ENCODE data around the gene KCNH3.
"Not testable (repeated sequence)": the region's sequence is repeated elsewhere in the genome, so short reads cannot be mapped to it uniquely, and the experiment has no call there.

KCNH3 gene

DNA sequence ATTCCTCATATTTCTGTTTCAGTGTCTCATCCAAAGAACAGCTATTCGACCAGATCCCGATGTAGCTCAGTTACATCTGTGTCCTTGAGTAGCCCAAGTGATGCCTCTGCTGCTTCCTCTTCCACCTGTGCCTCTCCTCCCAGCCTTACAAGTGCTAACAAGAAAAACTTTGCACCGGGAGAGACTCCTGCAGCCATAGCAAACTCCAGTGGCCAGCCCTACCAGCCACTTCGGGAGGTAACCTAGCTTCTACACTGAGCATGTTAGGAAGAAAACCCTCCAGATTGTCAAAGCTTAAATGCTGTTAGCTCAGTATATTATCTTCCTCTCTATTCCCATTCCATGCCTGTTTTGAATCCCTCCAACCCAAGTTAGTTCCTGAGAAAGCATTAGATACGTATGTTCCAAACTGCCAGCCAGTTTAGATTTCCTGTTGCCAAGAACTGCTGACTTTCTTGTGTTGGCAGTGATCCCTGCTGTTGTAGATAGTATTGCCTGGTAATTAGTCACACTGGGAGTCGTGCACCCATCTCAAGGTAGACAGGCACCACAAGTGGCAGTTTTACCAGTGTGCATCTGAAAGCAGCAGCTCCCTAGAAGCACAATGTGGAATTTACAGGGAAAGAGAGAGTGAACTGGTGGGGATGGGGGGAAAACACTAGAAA is 14.0 kb upstream of the KCNH3 start:
- no peak for DNase-seq (ENCODE audit: extremely low read depth in 1 of 2, low read depth in 1 of 2)

DNA sequence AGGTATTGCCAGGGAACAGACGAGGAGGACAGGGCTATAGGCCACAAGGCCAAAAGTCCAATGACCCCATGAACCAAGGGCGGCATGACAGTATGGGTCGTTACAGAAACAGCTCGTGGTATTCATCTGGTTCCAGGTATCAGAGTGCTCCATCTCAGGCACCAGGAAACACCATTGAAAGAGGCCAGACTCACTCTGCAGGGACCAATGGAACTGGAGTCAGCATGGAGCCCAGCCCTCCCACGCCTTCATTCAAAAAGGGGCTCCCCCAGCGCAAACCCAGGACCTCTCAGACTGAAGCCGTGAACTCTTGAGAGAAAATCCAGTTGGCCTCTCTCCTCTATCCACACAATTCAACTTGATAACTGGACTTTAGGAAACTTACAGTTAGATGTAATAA is 12.9 kb upstream of the KCNH3 start:
- no peak for DNase-seq (ENCODE audit: extremely low read depth in 1 of 2, low read depth in 1 of 2)

DNA sequence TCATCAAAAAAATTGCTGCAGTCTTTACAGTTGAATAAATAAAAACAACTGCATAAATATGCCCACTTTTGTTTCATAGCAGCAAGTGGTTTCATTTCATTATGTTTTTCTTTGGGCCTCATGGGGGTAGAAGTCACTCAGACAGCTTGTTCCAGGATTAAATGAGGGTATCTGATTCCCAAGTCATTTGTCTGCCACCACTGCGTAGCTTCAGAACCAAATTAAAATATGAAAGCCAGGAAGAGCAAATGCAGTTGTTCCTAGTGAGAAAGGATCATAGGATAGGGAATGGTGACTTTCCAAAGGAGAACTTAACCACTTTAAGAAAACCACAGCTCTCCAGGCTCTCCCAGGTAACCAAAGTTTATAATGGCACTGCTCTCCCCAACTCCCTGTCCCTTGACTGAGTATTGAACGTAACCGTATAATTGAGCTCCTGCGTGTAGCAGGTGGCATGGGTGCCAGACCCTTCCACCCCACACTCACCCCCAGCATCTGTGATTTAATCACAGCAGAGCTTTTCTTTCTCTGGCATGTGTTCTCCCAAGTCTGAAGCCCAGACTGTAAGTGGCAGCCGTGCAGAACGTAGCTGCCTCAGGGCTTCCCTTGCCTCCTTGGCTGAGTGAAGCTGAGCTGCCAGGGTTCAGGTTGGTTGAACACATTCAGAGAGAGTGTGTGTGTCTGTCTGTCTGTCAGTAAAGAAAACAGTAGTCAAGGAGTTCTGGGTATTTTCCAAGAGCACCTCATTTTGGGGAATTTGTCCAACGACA is 11.3 kb upstream of the KCNH3 start:
- DNase-seq (ENCODE audit: extremely low read depth in 1 of 2, low read depth in 1 of 2) = no peak

DNA sequence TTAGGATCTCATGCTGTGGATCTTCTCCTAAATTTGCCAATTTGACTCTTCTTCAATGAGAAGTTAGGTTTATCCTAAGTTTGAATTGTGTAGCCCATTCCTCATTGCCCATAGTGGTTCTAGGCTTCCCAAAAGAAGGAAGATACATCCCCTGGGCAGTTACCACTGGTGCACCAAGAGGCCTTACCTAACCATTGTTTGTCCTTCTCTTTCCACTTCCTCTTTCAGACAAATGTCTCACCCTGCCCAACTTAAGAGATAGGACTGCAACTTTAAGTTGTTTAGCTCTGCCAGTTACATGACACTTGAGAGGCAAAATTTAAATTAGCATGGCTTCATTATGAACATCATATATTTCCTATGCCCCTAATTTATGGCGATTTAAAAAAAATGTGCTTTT is 9.4 kb upstream of the KCNH3 start:
- DNase-seq (ENCODE audit: extremely low read depth in 1 of 2, low read depth in 1 of 2) = no peak

GRCh38 chr12:49531745-49532144 is 7.1 kb upstream of the KCNH3 start:
- DNase-seq (ENCODE audit: extremely low read depth in 1 of 2, low read depth in 1 of 2) = no peak

GRCh38 chr12:49533331-49533730 is 5.5 kb upstream of the KCNH3 start:
- no peak for DNase-seq (ENCODE audit: extremely low read depth in 1 of 2, low read depth in 1 of 2)

GRCh38 chr12:49534122-49534521 is 4.7 kb upstream of the KCNH3 start:
- DNase-seq (ENCODE audit: extremely low read depth in 1 of 2, low read depth in 1 of 2) = not testable (repeated sequence)

- no peak for DNase-seq (ENCODE audit: extremely low read depth in 1 of 2, low read depth in 1 of 2)
Measured at GRCh38 chr12:49534731-49535278, 4.0 kb upstream of the KCNH3 start.

GRCh38 chr12:49535921-49536525 is 2.8 kb upstream of the KCNH3 start:
- no peak for DNase-seq (ENCODE audit: extremely low read depth in 1 of 2, low read depth in 1 of 2)

- DNase-seq (ENCODE audit: extremely low read depth in 1 of 2, low read depth in 1 of 2) = no peak
Measured at GRCh38 chr12:49536526-49537071, 2.2 kb upstream of the KCNH3 start.

GRCh38 chr12:49537231-49537751 is 1.5 kb upstream of the KCNH3 start:
- no peak for DNase-seq (ENCODE audit: extremely low read depth in 1 of 2, low read depth in 1 of 2)

GRCh38 chr12:49537752-49538509 is 899 bp upstream of the KCNH3 start:
- no peak for DNase-seq (ENCODE audit: extremely low read depth in 1 of 2, low read depth in 1 of 2)

- DNase-seq (ENCODE audit: extremely low read depth in 1 of 2, low read depth in 1 of 2) = no peak
Measured at GRCh38 chr12:49539406-49540228, 787 bp downstream of the KCNH3 start.

DNA sequence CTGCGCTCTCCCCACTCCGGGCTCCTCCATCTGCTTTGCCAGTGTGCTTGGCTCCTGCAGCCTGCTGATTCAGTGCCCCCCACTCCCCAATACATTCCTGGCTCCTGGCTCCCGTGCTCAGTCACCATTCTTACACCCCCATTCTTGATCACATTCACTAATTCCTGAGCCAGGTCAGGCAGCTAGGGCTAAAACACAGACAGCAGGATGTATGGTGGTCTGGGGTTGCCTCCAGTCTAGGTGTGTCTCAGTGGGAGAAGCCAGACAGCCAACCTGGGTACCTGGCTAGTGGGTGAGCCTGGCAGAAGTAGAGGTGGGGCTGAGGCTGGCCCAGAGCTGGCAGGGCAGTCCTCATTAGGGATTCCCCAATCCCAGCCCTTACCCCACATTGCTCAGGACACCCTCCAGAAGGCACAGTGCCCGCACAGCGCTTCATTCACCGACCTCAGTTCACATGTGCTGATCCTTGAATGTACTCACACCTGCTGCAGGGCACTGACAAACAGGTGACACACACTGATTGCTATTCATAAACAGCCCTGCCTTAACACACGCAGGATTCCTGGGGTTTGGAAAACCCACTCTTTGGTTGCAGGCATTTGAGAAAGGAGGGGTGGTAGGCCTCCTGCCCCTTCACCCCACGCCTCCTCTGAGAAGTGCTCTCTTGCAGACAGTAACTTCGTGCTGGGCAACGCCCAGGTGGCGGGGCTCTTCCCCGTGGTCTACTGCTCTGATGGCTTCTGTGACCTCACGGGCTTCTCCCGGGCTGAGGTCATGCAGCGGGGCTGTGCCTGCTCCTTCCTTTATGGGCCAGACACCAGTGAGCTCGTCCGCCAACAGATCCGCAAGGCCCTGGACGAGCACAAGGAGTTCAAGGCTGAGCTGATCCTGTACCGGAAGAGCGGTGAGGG is 1.7 kb downstream of the KCNH3 start:
- no peak for DNase-seq (ENCODE audit: extremely low read depth in 1 of 2, low read depth in 1 of 2)

GRCh38 chr12:49541140-49541861 is 2.5 kb downstream of the KCNH3 start:
- DNase-seq (ENCODE audit: extremely low read depth in 1 of 2, low read depth in 1 of 2) = no peak

DNA sequence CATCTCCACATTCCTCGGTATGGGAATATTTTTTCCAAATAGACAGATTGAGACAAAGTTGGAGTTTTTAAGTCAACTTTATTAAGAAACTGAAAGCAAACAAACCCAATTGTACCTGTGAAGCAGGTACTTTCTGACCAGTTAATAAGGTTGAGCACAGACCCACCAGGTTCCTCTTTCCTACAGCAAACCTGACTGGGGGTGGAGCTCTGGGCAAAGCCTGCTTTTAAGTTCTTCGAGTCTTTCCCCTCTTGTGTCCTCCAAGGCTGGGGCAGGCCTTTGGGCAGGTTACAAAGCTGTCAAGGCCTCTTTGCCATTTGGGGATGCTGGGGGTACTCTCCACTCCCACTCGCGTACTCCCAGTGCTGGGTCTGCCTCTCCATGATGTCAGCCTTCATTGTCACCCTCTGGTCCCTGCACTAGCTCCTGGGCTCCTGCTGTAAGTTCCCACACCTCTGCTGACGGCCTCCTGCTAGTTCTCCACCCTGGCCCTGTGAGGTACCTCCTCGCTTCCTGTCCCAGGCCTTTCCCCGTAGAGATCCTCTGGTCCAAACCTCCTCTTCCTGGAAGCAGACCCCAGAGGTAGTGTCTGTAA is 3.2 kb downstream of the KCNH3 start:
- no peak for DNase-seq (ENCODE audit: extremely low read depth in 1 of 2, low read depth in 1 of 2)

GRCh38 chr12:49542592-49543160 is 3.8 kb downstream of the KCNH3 start:
- DNase-seq (ENCODE audit: extremely low read depth in 1 of 2, low read depth in 1 of 2) = no peak

All from activated CD8-positive, alpha-beta memory T cell treated with anti-CD3 and anti-CD28 coated beads for 1 hour (primary cell).